ENCODE measurements around the gene DNAAF1. TPM values are rescaled to one million over a fixed set of nuclear protein-coding genes. Genes with fewer than 3 reads are reported as not detected.
"Not testable (repeated sequence)": the region's sequence is repeated elsewhere in the genome, so short reads cannot be mapped to it uniquely, and the experiment has no call there.

DNAAF1 gene
- polyA plus RNA-seq, 3 donors: 2.9 to 10.4 (median 7.7) TPM

- peak; percentile 57 for DNase-seq
Measured at GRCh38 chr16:84117494-84117843, 27.6 kb upstream of the DNAAF1 start.

GRCh38 chr16:84118315-84118714 is 26.8 kb upstream of the DNAAF1 start:
- not testable (repeated sequence) for DNase-seq

- DNase-seq: no peak
Measured at GRCh38 chr16:84119368-84119767, 25.7 kb upstream of the DNAAF1 start.

- no peak for DNase-seq
Measured at GRCh38 chr16:84120023-84120422, 25.1 kb upstream of the DNAAF1 start.

- DNase-seq: no peak
Measured at GRCh38 chr16:84121007-84121406, 24.1 kb upstream of the DNAAF1 start.

- DNase-seq: no peak
Measured at GRCh38 chr16:84124257-84125073, 20.6 kb upstream of the DNAAF1 start.

GRCh38 chr16:84131117-84131516 is 14.0 kb upstream of the DNAAF1 start:
- DNase-seq: no peak

- DNase-seq: no peak
Measured at GRCh38 chr16:84132527-84133285, 12.4 kb upstream of the DNAAF1 start.

GRCh38 chr16:84136331-84137125 is 8.6 kb upstream of the DNAAF1 start:
- DNase-seq: no peak

GRCh38 chr16:84137287-84137686 is 7.8 kb upstream of the DNAAF1 start:
- DNase-seq: no peak

GRCh38 chr16:84137769-84138357 is 7.2 kb upstream of the DNAAF1 start:
- DNase-seq: no peak

- no peak for DNase-seq
Measured at GRCh38 chr16:84138500-84138823, 6.6 kb upstream of the DNAAF1 start.

GRCh38 chr16:84138824-84139627 is 6.1 kb upstream of the DNAAF1 start:
- DNase-seq: peak; percentile 53

- DNase-seq: no peak
Measured at GRCh38 chr16:84139628-84140258, 5.4 kb upstream of the DNAAF1 start.

- no peak for DNase-seq
Measured at GRCh38 chr16:84141143-84141670, 3.9 kb upstream of the DNAAF1 start.

- no peak for DNase-seq
Measured at GRCh38 chr16:84143081-84143480, 2.0 kb upstream of the DNAAF1 start.

GRCh38 chr16:84143784-84144199 is 1.3 kb upstream of the DNAAF1 start:
- DNase-seq: no peak

- DNase-seq: no peak
Measured at GRCh38 chr16:84144209-84144858, 774 bp upstream of the DNAAF1 start.

GRCh38 chr16:84150926-84151325 is 5.8 kb downstream of the DNAAF1 start:
- DNase-seq: no peak

GRCh38 chr16:84153660-84154214 is 8.6 kb downstream of the DNAAF1 start:
- no peak for DNase-seq

Data from renal pelvis (tissue), 4 donors.